PC-9 (cell line): Measurements from ENCODE around the gene SCAI. TPM values are rescaled to one million over a fixed set of nuclear protein-coding genes. Genes with fewer than 3 reads are reported as not detected.
"Not testable (repeated sequence)": the region's sequence is repeated elsewhere in the genome, so short reads cannot be mapped to it uniquely, and the experiment has no call there.

Source experiments
- BruUV-seq: library from RNA; stranded (reverse); fragments of 400-500 nt; replicated peaks from 2 replicates; lab custom pipeline; 2021; lab: Mats Ljungman, UMichigan
- CTCF ChIA-PET: fragments of 300-600 bp; sonication (Branson Sonifier 250); formaldehyde crosslinking; loops from one replicate; lab custom pipeline; 2022; ENCODE audit warnings: antibody characterized with exemption; lab: Charles Lee
- POLR2A ChIA-PET: fragments of 300-600 bp; sonication (Branson Sonifier 250); formaldehyde crosslinking; loops from one replicate; lab custom pipeline; 2022; ENCODE audit warnings: antibody characterized with exemption; ENCODE audit not compliant: unreplicated experiment; lab: Charles Lee
- DNase-seq, 2 experiments: peaks; one replicate each; pipeline versions ENCODE4 v3.0.0 to v3.0.0-alpha.2; 2015 to 2022; ENCODE audit warnings: mixed read lengths in 1 of 2
- H2AFZ ChIP-seq: fragments of 200-600 bp; sonication (generic); 2 replicates; pipeline ENCODE4 v1.8.1; 2017; ENCODE audit warnings: antibody characterized with exemption
- H3F3A ChIP-seq: fragments of 200-600 bp; sonication (generic); 2 replicates; pipeline ENCODE4 v1.8.1; 2017; ENCODE audit warnings: antibody characterized with exemption, mild to moderate bottlenecking, low read depth; ENCODE audit not compliant: insufficient read depth
- H3K27ac ChIP-seq: fragments of 200-600 bp; sonication (generic); 2 replicates; pipeline ENCODE4 v1.6.1; 2016; ENCODE audit warnings: mixed run types
- H3K27me3 ChIP-seq: fragments of 200-600 bp; sonication (generic); 2 replicates; pipeline ENCODE4 v1.6.1; 2016; ENCODE audit warnings: low read depth, mixed run types; ENCODE audit not compliant: insufficient read depth
- H3K36me3 ChIP-seq: fragments of 200-600 bp; sonication (generic); 2 replicates; pipeline ENCODE4 v1.6.1; 2016; ENCODE audit warnings: low read depth, mixed run types
- H3K4me1 ChIP-seq: fragments of 200-600 bp; sonication (generic); replicated peaks from 2 replicates; pipeline ENCODE4 v1.6.1; 2016; ENCODE audit warnings: mixed run types; ENCODE audit not compliant: insufficient read depth
- H3K4me2 ChIP-seq: fragments of 200-600 bp; sonication (generic); 2 replicates; pipeline ENCODE4 v1.6.1; 2017; ENCODE audit warnings: mixed run types
- H3K4me3 ChIP-seq: fragments of 200-600 bp; sonication (generic); 2 replicates; pipeline ENCODE4 v1.6.1; 2016; ENCODE audit warnings: mixed run types
- H3K79me2 ChIP-seq: fragments of 200-600 bp; sonication (generic); 2 replicates; pipeline ENCODE4 v1.6.1; 2017; ENCODE audit warnings: low read depth, mixed run types
- H3K9me2 ChIP-seq: fragments of 200-600 bp; sonication (generic); 2 replicates; pipeline ENCODE4 v1.8.1; 2017; ENCODE audit warnings: mild to moderate bottlenecking; ENCODE audit not compliant: insufficient read depth
- H3K9me3 ChIP-seq: fragments of 200-600 bp; sonication (generic); 2 replicates; pipeline ENCODE4 v1.8.1; 2016; ENCODE audit warnings: low read depth; ENCODE audit not compliant: insufficient read depth
- H4K20me1 ChIP-seq: fragments of 200-600 bp; sonication (generic); 2 replicates; pipeline ENCODE4 v1.8.1; 2017; ENCODE audit not compliant: insufficient read depth
- EZH2 ChIP-seq: fragments of 200-600 bp; sonication (generic); IDR thresholded peaks from 2 replicates; pipeline ENCODE4 v1.8.0; 2017; ENCODE audit warnings: antibody characterized with exemption, low read depth
- intact Hi-C: fragments of 100-400 bp; cut with micrococcal nuclease; formaldehyde crosslinking; loops from one replicate; pipeline ENCODE4 v1.10.0; 2022; ENCODE audit not compliant: unreplicated experiment
- total RNA-seq: library from RNA; stranded (reverse); gene quantifications from 2 replicates; pipeline ENCODE4 v1.2.3, GENCODE V29; 2021
- TF ChIP-seq, protein P1 (sequence below): fragments of 200-600 bp; sonication (generic); conservative IDR thresholded peaks from 2 replicates; pipeline ENCODE4 v1.6.1; 2017; ENCODE audit warnings: mixed run types, antibody characterized with exemption, mild to moderate bottlenecking, moderate library complexity

Gene SCAI
- total RNA-seq, 1 experiment from 2014 or later = 16.0 TPM

- H4K20me1 ChIP-seq = no peaks in the 10 kb centered on the region
- no peaks in the 10 kb centered on the region for H3K79me2 ChIP-seq
- intact Hi-C loops = no loop called here
- ChIA-PET CTCF (no interaction called here), POLR2A (no interaction called here)
- H3F3A ChIP-seq = no peaks in the 10 kb centered on the region
- no peaks in the 10 kb centered on the region for H3K27me3 ChIP-seq
- H3K4me3 ChIP-seq = no peak overlapping the region
- H3K9me3 ChIP-seq = no peaks in the 10 kb centered on the region
- no peak overlapping the region for H3K27ac ChIP-seq
- TF ChIP-seq, protein P1, sequence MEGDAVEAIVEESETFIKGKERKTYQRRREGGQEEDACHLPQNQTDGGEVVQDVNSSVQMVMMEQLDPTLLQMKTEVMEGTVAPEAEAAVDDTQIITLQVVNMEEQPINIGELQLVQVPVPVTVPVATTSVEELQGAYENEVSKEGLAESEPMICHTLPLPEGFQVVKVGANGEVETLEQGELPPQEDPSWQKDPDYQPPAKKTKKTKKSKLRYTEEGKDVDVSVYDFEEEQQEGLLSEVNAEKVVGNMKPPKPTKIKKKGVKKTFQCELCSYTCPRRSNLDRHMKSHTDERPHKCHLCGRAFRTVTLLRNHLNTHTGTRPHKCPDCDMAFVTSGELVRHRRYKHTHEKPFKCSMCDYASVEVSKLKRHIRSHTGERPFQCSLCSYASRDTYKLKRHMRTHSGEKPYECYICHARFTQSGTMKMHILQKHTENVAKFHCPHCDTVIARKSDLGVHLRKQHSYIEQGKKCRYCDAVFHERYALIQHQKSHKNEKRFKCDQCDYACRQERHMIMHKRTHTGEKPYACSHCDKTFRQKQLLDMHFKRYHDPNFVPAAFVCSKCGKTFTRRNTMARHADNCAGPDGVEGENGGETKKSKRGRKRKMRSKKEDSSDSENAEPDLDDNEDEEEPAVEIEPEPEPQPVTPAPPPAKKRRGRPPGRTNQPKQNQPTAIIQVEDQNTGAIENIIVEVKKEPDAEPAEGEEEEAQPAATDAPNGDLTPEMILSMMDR = no peak
- TF ChIP-seq EZH2 = no peak
- no peaks in the 10 kb centered on the region for H3K36me3 ChIP-seq
- BruUV-seq = no TSS peak
- DNase-seq = no peak
- H3K9me2 ChIP-seq = no peaks in the 10 kb centered on the region
- H3K4me2 ChIP-seq = no peak overlapping the region
- no peaks in the 10 kb centered on the region for H3K4me1 ChIP-seq
- no peak overlapping the region for H2AFZ ChIP-seq
Observed at GRCh38 chr9:124972241-124972770, 171.0 kb downstream of the SCAI start.

- no peaks in the 10 kb centered on the region for H3F3A ChIP-seq
- no peak overlapping the region for H3K4me3 ChIP-seq
- no peaks in the 10 kb centered on the region for H3K79me2 ChIP-seq
- no peaks in the 10 kb centered on the region for H4K20me1 ChIP-seq
- H3K9me2 ChIP-seq = no peaks in the 10 kb centered on the region
- DNase-seq = no peak
- H2AFZ ChIP-seq = no peak overlapping the region
- BruUV-seq = no TSS peak
- ChIA-PET POLR2A (interaction anchor here (0.7 kb wide), 1 partner anchor 31 kb away, joined by 9 read pairs; no protein-coding TSS in a partner anchor), CTCF (interaction anchor here (0.6 kb wide), 1 partner anchor 433 kb away, joined by 11 read pairs; no protein-coding TSS in a partner anchor)
- H3K27me3 ChIP-seq = no peaks in the 10 kb centered on the region
- no peak overlapping the region for H3K4me2 ChIP-seq
- H3K36me3 ChIP-seq = no peaks in the 10 kb centered on the region
- no peak overlapping the region for H3K27ac ChIP-seq
- no peaks in the 10 kb centered on the region for H3K9me3 ChIP-seq
- no peak for TF ChIP-seq EZH2
- TF ChIP-seq, protein P1 = no peak
- H3K4me1 ChIP-seq = no peaks in the 10 kb centered on the region
- intact Hi-C loops = no loop called here
Observed at GRCh38 chr9:124969401-124969800, 173.9 kb downstream of the SCAI start.

DNA sequence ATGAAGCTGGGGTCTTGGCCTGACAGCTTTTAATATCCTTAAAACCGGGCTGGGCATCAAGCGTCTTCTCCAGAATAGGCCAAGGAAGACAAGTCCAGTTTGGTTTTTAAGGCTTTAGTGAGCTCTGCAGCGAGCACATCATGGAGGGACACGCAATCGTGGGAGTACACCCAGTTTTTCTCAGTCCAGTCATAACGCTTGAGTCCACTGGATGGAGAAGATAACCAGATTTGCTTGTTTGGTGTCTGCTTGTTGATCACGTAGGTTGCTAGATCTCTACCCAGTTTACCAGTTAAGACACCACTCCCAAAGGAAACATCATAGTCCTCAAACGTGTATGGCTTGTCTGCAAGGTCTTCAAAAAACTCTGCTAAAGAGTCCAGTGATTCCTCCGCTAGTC lies 175.1 kb downstream of the SCAI start:
- no peaks in the 10 kb centered on the region for H3K79me2 ChIP-seq
- no peaks in the 10 kb centered on the region for H3K4me1 ChIP-seq
- TF ChIP-seq, protein P1 = no peak
- no peak for TF ChIP-seq EZH2
- H3K27me3 ChIP-seq = no peaks in the 10 kb centered on the region
- no peak overlapping the region for H3K4me3 ChIP-seq
- no peaks in the 10 kb centered on the region for H4K20me1 ChIP-seq
- no peaks in the 10 kb centered on the region for H3K36me3 ChIP-seq
- H3K27ac ChIP-seq = no peak overlapping the region
- H3K4me2 ChIP-seq = no peak overlapping the region
- no peak overlapping the region for H2AFZ ChIP-seq
- intact Hi-C loops = no loop called here
- POLR2A ChIA-PET = no interaction called here
- no peaks in the 10 kb centered on the region for H3K9me2 ChIP-seq
- H3K9me3 ChIP-seq = no peaks in the 10 kb centered on the region
- no TSS peak for BruUV-seq
- H3F3A ChIP-seq = no peaks in the 10 kb centered on the region
- no peak for DNase-seq
- CTCF ChIA-PET = no interaction called here

DNA sequence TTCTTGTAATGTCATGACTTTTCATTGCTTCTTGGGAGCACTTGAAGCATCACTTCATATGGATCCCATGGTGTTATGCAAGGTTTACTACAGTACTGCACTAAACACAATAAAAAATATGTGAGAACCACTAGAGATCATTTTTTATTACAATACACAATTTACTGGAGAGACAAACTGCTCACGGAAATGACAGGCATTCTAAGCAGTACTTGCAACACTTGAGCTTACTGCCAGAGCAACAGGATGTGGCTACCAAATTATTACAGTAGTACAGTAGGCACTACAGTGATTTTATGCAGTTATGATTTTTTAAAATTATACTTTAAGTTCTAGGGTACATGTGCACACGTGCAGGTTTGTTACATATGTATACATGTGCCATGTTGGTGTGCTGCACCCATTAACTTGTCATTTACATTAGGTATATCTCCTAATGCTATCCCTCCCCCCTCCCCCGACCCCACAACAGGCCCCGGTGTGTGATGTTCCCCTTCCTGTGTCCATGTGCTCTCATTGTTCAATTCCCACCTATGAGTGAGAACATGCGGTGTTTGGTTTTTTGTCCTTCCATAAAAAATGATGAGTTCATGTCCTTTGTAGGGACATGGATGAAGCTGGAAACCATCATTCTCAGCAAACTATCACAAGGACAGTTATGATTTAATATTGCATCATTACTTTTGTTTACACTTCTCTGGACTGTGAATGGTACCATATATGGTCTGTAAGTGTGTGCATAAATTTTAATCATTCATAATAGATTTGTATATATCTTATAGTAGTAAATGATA lies 177.4 kb downstream of the SCAI start:
- H3K4me3 ChIP-seq, CTCF ChIA-PET, BruUV-seq, H3K9me3 ChIP-seq, H3K27ac ChIP-seq, DNase-seq, H3K27me3 ChIP-seq, H3K36me3 ChIP-seq, H2AFZ ChIP-seq, H3K4me2 ChIP-seq, POLR2A ChIA-PET, H3F3A ChIP-seq, H3K79me2 ChIP-seq, H4K20me1 ChIP-seq, H3K9me2 ChIP-seq, H3K4me1 ChIP-seq, intact Hi-C loops: not testable (repeated sequence)
